ENCODE results near the gene TUNAR.

TUNAR gene

DNA sequence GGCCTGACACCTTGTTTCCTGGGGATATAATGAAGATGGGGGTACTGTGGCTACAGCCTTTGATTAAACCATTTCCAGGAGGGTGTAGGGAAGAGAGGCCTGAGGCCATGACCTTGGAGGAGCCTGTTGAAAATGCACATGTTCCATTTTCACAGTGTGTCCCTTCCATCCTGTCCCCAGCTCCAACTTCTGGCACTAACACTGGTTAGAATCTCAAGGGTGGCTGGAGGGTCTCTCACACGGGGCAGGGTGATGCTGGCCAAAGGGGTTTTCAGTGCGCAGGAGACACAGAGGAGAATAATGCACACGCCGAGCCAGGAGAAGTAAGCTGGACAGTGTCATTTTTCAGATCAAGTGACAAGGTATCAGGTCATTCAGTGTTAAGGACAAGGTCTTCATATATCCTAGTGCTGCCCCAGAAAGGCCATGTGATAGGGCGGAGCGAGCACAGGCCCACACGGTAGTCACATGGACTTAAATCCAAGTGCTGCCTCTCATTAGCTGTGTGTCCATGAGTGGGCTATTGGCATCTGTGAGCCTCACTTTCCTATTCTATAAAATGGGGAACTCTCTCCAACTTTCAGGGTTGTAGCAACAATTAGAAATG lies 36.4 kb upstream of the TUNAR start:
- Histone ChIP-seq H3K27me3 (ENCODE audit: control insufficient read depth, insufficient read depth, low read length) (no peaks in the 10 kb centered on the region), H3K27ac (ENCODE audit: low read length) (no peak overlapping the region), H3K9ac (ENCODE audit: low read length) (no peak overlapping the region), H3K9me3 (ENCODE audit: control insufficient read depth, low read depth, low read length) (no peaks in the 10 kb centered on the region), H3K4me1 (ENCODE audit: control insufficient read depth, low read depth, low read length) (no peaks in the 10 kb centered on the region), H3K4me3 (ENCODE audit: low read length) (no peak overlapping the region), H3K36me3 (ENCODE audit: control insufficient read depth, low read depth, low read length) (no peaks in the 10 kb centered on the region)

DNA sequence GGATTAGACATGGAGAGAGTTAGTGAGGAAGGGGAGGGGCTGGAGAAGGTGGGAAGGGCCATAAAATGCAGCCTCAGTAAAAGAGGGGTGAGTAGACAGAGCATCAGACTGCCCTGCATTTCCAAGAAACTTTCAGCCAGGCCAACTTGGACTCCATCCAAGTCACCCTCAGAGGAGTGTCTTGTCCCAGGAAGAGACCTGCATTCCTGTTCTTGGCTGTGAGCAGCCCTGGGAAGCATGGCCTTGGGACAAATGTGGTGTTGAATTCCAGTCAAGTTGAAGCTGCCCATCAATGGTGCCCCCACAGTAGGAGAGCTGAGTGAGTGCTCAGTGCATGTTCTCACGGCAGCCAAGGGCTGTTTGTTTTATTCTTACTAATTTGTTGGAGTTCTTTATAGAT lies 35.0 kb upstream of the TUNAR start:
- H3K4me1 ChIP-seq (ENCODE audit: control insufficient read depth, low read depth, low read length), result no peaks in the 10 kb centered on the region
- no peak overlapping the region for H3K27ac ChIP-seq (ENCODE audit: low read length)

DNA sequence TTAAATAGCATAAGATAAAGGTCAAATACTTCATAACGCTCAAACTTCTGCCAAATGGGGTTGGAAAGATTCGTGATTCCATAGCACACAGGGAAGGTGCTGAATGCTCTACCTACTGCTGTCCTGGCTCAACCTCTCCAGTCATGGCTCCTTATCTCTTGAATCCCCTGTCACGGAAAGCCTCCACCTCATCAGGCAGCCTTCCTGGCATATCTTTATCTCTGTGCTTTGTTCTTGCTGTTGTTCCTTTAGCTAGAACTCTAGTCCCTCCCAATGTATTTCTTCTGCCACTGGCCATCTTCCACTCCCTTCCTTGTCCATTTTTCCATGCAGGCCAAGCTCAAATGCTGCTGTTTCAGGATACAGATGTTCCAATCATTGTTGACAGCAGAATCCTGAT lies 26.9 kb upstream of the TUNAR start:
- H3K36me3 ChIP-seq (ENCODE audit: control insufficient read depth, low read depth, low read length), result no peaks in the 10 kb centered on the region
- no peaks in the 10 kb centered on the region for H3K9me3 ChIP-seq (ENCODE audit: control insufficient read depth, low read depth, low read length)
- H3K4me1 ChIP-seq (ENCODE audit: control insufficient read depth, low read depth, low read length), result peaks cover 12% of the 10 kb centered on the region
- H3K27me3 ChIP-seq (ENCODE audit: control insufficient read depth, insufficient read depth, low read length), result no peaks in the 10 kb centered on the region
- no peak overlapping the region for H3K4me3 ChIP-seq (ENCODE audit: low read length)
- no peak overlapping the region for H3K27ac ChIP-seq (ENCODE audit: low read length)
- H3K9ac ChIP-seq (ENCODE audit: low read length), result no peak overlapping the region

More for the DNA sequence above, 35.0 kb upstream of the TUNAR start:
- H3K9ac ChIP-seq (ENCODE audit: low read length), result no peak overlapping the region
- no peaks in the 10 kb centered on the region for H3K9me3 ChIP-seq (ENCODE audit: control insufficient read depth, low read depth, low read length)
- no peaks in the 10 kb centered on the region for H3K27me3 ChIP-seq (ENCODE audit: control insufficient read depth, insufficient read depth, low read length)
- no peak overlapping the region for H3K4me3 ChIP-seq (ENCODE audit: low read length)
- H3K36me3 ChIP-seq (ENCODE audit: control insufficient read depth, low read depth, low read length), result no peaks in the 10 kb centered on the region

GRCh38 chr14:95850429-95850828 lies 26.2 kb upstream of the TUNAR start:
- Histone ChIP-seq H3K9me3 (ENCODE audit: control insufficient read depth, low read depth, low read length) (no peaks in the 10 kb centered on the region), H3K4me1 (ENCODE audit: control insufficient read depth, low read depth, low read length) (peaks cover 12% of the 10 kb centered on the region), H3K36me3 (ENCODE audit: control insufficient read depth, low read depth, low read length) (no peaks in the 10 kb centered on the region), H3K9ac (ENCODE audit: low read length) (no peak overlapping the region), H3K27ac (ENCODE audit: low read length) (no peak overlapping the region), H3K4me3 (ENCODE audit: low read length) (no peak overlapping the region), H3K27me3 (ENCODE audit: control insufficient read depth, insufficient read depth, low read length) (no peaks in the 10 kb centered on the region)

GRCh38 chr14:95855606-95856005 lies 21.0 kb upstream of the TUNAR start:
- no peaks in the 10 kb centered on the region for H3K36me3 ChIP-seq (ENCODE audit: control insufficient read depth, low read depth, low read length)
- no peaks in the 10 kb centered on the region for H3K9me3 ChIP-seq (ENCODE audit: control insufficient read depth, low read depth, low read length)
- no peaks in the 10 kb centered on the region for H3K27me3 ChIP-seq (ENCODE audit: control insufficient read depth, insufficient read depth, low read length)
- H3K4me3 ChIP-seq (ENCODE audit: low read length), result no peak overlapping the region
- H3K9ac ChIP-seq (ENCODE audit: low read length), result no peak overlapping the region
- H3K4me1 ChIP-seq (ENCODE audit: control insufficient read depth, low read depth, low read length), result peaks cover 5% of the 10 kb centered on the region
- no peak overlapping the region for H3K27ac ChIP-seq (ENCODE audit: low read length)

DNA sequence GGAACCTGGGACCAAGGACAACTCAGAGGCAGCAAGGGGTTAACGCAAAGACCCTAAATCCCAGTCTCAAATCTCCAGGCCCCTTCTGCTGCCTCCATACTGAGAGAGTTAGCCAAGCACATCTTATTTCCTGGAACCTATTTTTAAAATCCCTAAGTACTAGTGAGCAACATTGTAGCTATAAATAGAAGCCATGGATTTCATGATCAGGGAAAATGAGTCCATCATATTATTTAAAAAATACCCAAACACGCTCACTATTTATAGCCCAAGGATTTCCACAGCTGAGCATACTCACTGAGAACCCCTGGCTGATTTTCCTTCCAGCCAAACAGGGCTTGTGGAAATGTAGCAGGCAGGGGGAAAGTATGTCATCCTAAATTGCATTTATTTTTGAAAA lies 19.4 kb upstream of the TUNAR start:
- H3K27me3 ChIP-seq (ENCODE audit: control insufficient read depth, insufficient read depth, low read length), result no peaks in the 10 kb centered on the region
- no peaks in the 10 kb centered on the region for H3K9me3 ChIP-seq (ENCODE audit: control insufficient read depth, low read depth, low read length)

GRCh38 chr14:95858893-95859292 lies 17.7 kb upstream of the TUNAR start:
- H3K4me1 ChIP-seq (ENCODE audit: control insufficient read depth, low read depth, low read length), result no peaks in the 10 kb centered on the region
- H3K36me3 ChIP-seq (ENCODE audit: control insufficient read depth, low read depth, low read length), result no peaks in the 10 kb centered on the region
- H3K27ac ChIP-seq (ENCODE audit: low read length), result no peak overlapping the region
- H3K9ac ChIP-seq (ENCODE audit: low read length), result no peak overlapping the region
- no peak overlapping the region for H3K4me3 ChIP-seq (ENCODE audit: low read length)
- H3K9me3 ChIP-seq (ENCODE audit: control insufficient read depth, low read depth, low read length), result no peaks in the 10 kb centered on the region
- H3K27me3 ChIP-seq (ENCODE audit: control insufficient read depth, insufficient read depth, low read length), result no peaks in the 10 kb centered on the region

More for the DNA sequence above, 19.4 kb upstream of the TUNAR start:
- Histone ChIP-seq H3K36me3 (ENCODE audit: control insufficient read depth, low read depth, low read length) (no peaks in the 10 kb centered on the region), H3K27ac (ENCODE audit: low read length) (no peak overlapping the region), H3K9ac (ENCODE audit: low read length) (no peak overlapping the region), H3K4me1 (ENCODE audit: control insufficient read depth, low read depth, low read length) (no peaks in the 10 kb centered on the region), H3K4me3 (ENCODE audit: low read length) (no peak overlapping the region)

DNA sequence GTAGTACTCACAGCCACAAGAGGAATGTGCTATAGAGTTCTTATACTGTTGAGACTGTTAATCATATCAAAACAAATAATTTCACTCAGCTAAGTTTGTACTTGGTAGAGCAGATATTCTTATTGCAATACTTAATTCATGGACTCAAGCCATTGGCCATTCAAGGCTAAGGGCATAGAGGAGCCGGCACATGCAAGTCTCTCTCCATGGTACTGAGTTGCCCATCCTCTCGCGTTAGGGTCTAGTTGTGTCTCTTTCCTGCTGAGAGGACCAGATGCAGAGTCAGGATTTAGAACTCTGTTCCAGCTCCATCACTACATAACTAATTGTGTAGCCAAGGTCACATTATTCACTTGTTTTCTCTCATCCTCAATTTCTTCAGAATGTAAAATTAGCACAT lies 14.4 kb upstream of the TUNAR start:
- Histone ChIP-seq H3K4me3 (ENCODE audit: low read length) (no peak overlapping the region), H3K9ac (ENCODE audit: low read length) (no peak overlapping the region), H3K9me3 (ENCODE audit: control insufficient read depth, low read depth, low read length) (no peaks in the 10 kb centered on the region), H3K36me3 (ENCODE audit: control insufficient read depth, low read depth, low read length) (no peaks in the 10 kb centered on the region), H3K4me1 (ENCODE audit: control insufficient read depth, low read depth, low read length) (no peaks in the 10 kb centered on the region), H3K27me3 (ENCODE audit: control insufficient read depth, insufficient read depth, low read length) (no peaks in the 10 kb centered on the region), H3K27ac (ENCODE audit: low read length) (no peak overlapping the region)

GRCh38 chr14:95863295-95863694 lies 13.3 kb upstream of the TUNAR start:
- no peaks in the 10 kb centered on the region for H3K27me3 ChIP-seq (ENCODE audit: control insufficient read depth, insufficient read depth, low read length)
- no peak overlapping the region for H3K9ac ChIP-seq (ENCODE audit: low read length)
- no peaks in the 10 kb centered on the region for H3K36me3 ChIP-seq (ENCODE audit: control insufficient read depth, low read depth, low read length)
- H3K4me1 ChIP-seq (ENCODE audit: control insufficient read depth, low read depth, low read length), result no peaks in the 10 kb centered on the region
- H3K4me3 ChIP-seq (ENCODE audit: low read length), result no peak overlapping the region
- H3K27ac ChIP-seq (ENCODE audit: low read length), result no peak overlapping the region
- H3K9me3 ChIP-seq (ENCODE audit: control insufficient read depth, low read depth, low read length), result no peaks in the 10 kb centered on the region

- no peaks in the 10 kb centered on the region for H3K9me3 ChIP-seq (ENCODE audit: control insufficient read depth, low read depth, low read length)
- H3K4me3 ChIP-seq (ENCODE audit: low read length), result no peak overlapping the region
- H3K9ac ChIP-seq (ENCODE audit: low read length), result no peak overlapping the region
- peaks cover 2% of the 10 kb centered on the region for H3K27me3 ChIP-seq (ENCODE audit: control insufficient read depth, insufficient read depth, low read length)
- H3K36me3 ChIP-seq (ENCODE audit: control insufficient read depth, low read depth, low read length), result no peaks in the 10 kb centered on the region
- no peak overlapping the region for H3K27ac ChIP-seq (ENCODE audit: low read length)
- H3K4me1 ChIP-seq (ENCODE audit: control insufficient read depth, low read depth, low read length), result no peaks in the 10 kb centered on the region
Measured at GRCh38 chr14:95869776-95870175, 6.9 kb upstream of the TUNAR start.

DNA sequence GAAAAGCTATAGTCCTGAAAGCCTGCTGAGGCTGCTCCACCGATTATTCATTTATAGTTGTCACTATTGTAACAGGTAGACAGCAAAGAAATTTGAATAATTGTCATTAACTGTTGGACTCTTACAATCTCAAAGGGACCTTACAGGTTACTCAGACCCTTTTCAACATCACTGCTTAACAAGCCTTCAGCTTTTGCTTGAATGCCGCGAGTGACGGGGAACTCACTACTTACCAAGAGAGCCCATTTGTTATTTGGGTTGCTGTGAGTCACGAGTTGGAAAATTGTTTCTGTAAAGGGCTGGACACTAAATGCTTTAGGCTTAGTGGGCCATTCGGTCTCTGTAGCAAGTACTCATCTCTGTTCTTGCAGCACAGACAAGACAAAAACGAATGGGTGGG lies 5.9 kb upstream of the TUNAR start:
- H3K4me3 ChIP-seq (ENCODE audit: low read length), result no peak overlapping the region
- H3K9ac ChIP-seq (ENCODE audit: low read length), result no peak overlapping the region
- no peak overlapping the region for H3K27ac ChIP-seq (ENCODE audit: low read length)
- H3K4me1 ChIP-seq (ENCODE audit: control insufficient read depth, low read depth, low read length), result no peaks in the 10 kb centered on the region
- H3K36me3 ChIP-seq (ENCODE audit: control insufficient read depth, low read depth, low read length), result no peaks in the 10 kb centered on the region
- peaks cover 6% of the 10 kb centered on the region for H3K27me3 ChIP-seq (ENCODE audit: control insufficient read depth, insufficient read depth, low read length)
- H3K9me3 ChIP-seq (ENCODE audit: control insufficient read depth, low read depth, low read length), result no peaks in the 10 kb centered on the region

GRCh38 chr14:95871531-95871930 lies 5.1 kb upstream of the TUNAR start:
- no peaks in the 10 kb centered on the region for H3K4me1 ChIP-seq (ENCODE audit: control insufficient read depth, low read depth, low read length)
- H3K27me3 ChIP-seq (ENCODE audit: control insufficient read depth, insufficient read depth, low read length), result peaks cover 8% of the 10 kb centered on the region
- no peaks in the 10 kb centered on the region for H3K9me3 ChIP-seq (ENCODE audit: control insufficient read depth, low read depth, low read length)
- no peak overlapping the region for H3K27ac ChIP-seq (ENCODE audit: low read length)
- no peak overlapping the region for H3K9ac ChIP-seq (ENCODE audit: low read length)
- no peak overlapping the region for H3K4me3 ChIP-seq (ENCODE audit: low read length)
- no peaks in the 10 kb centered on the region for H3K36me3 ChIP-seq (ENCODE audit: control insufficient read depth, low read depth, low read length)
